ENCODE measurements around the gene BRF1.

Gene BRF1

GRCh38 chr14:105223770-105224544 is 76.8 kb downstream of the BRF1 start:
- no peak for DNase-seq

DNA sequence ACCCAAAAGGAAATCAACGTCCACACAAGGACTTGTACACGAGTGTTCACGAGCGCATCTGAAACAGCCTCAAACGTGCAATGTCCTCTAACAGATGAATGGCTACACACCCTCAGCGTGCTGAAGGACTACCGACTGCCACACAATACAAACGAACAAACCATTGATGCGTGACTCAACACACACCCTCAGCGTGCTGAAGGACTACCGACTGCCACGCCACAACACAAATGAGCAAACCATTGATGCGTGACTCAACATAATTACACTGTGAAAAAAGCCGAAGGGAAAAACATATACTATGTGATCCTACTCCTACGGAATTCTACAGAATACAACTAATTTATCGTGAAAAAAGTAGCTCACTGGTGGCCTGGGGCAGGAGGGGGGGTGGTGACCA is 77.5 kb downstream of the BRF1 start:
- no peak for DNase-seq

DNA sequence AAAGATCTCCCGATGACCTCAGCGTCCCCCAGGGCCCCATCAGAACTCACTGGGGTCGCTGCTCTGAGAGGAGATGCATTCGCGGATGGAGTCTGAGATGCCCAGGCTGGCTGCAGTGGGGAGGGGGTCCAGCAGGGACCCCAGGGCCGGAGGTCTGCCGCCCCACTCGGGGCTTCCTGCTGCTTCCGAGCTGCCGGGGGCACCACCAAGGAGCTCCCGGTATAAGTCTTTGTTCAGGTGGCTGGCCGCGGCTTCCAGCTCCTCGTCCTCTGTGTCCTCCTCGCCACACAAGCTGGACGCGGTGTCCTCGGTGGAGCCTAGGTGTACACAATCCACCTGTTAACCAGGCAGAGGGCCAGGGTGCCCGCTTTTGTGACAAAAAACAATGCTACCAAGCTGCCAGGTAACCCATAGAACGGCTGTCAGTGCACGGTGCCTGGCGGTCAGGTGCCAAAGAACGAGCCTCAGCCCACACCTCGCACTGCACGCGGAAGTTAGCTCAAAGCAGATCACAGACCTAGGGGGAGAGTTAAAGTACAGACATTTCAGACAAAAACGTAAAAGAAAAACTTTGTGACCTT is 79.1 kb downstream of the BRF1 start:
- no peak for DNase-seq

DNA sequence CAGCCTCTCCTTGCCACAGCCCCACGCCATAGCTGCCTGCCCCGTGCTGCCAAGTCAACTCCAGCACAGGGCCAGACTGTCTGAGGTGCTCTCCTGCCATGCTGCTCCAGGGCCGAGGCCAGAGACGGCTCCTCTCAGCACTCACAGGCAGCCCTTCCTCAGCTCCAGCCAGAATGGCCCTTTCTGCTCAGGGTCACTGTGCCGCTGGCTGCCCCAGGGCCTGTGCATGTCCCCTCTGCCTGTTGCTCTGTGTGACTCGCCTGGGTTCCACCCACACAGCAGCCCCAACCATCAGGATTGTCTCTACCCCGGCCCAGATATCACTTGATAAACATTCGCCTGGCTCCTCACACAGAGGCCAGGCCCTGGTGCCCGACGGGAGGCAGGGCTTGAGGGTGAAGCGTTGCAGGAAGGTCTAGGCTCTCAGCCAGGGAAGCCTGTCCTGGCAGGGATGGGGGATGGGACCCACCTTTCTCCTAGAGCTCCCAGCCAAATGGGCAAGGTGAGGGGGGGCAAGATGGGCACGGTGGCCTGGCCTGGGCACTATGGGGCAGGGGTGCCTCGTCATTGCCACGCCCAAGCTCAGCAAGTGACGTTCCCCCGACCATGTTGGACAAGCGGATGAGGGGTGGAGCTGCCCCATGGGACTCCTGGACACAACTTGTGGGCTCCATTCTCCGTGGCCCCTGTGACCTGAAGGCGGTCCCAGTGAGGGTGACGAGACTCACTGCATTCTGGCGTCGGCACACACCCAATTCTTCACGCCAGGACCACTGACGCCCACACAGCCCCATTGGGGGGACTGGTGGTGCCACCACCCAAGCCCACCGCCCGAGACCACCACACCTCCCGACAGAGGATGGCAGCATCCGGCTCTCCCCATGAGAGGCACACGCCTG is 79.9 kb downstream of the BRF1 start:
- DNase-seq: no peak

DNA sequence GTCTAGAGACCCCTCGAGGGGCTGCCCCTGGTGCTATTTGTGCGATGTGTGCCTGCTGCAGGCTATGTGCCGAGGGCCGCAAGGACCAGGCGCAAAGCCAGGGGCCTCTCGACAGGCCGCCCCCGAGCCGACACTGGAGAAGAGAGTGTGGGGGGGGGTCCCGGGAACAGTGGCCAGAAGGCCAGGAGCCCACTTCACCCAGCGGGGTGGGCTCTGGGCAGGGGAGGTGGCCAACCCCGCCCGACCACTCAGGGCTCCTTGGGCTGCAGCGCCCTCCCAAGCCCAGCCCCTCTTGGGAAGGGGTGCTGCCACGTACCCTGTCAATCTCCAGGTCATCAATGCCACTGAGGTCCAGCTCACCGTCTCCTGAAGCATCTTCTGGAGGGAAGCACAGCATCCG is 81.0 kb downstream of the BRF1 start:
- DNase-seq: no peak

GRCh38 chr14:105219043-105219612 is 81.7 kb downstream of the BRF1 start:
- no peak for DNase-seq

GRCh38 chr14:105218611-105219010 is 82.2 kb downstream of the BRF1 start:
- no peak for DNase-seq

- no peak for DNase-seq
These were observed 83.0 kb downstream of the BRF1 start for GRCh38 chr14:105217774-105218173.

GRCh38 chr14:105216490-105217247 is 84.1 kb downstream of the BRF1 start:
- no peak for DNase-seq

GRCh38 chr14:105215602-105216001 is 85.2 kb downstream of the BRF1 start:
- DNase-seq: no peak

- no peak for DNase-seq
These were observed 86.4 kb downstream of the BRF1 start for GRCh38 chr14:105214324-105214915.

DNA sequence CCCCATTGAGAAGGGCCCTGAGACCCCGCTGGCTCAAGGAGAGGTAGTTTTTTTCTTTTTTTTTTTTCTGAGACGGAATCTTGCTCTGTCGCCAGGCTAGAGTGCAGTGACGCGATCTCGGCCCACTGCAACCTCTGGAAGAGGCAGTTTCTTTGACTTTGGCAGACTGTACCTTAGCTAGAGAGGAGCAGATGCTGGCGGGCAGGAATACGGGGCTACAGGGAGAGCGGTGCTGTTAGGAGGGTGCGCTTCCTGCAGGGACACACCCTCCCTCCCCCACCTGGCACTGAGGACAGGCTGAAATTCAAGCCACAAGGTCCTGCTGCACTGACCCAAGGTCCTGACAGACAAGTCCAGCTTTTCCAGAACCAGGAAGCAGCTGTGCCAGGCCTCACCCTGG is 87.4 kb downstream of the BRF1 start:
- no peak for DNase-seq

- no peak for DNase-seq
These were observed 88.1 kb downstream of the BRF1 start for GRCh38 chr14:105212541-105213300.

DNA sequence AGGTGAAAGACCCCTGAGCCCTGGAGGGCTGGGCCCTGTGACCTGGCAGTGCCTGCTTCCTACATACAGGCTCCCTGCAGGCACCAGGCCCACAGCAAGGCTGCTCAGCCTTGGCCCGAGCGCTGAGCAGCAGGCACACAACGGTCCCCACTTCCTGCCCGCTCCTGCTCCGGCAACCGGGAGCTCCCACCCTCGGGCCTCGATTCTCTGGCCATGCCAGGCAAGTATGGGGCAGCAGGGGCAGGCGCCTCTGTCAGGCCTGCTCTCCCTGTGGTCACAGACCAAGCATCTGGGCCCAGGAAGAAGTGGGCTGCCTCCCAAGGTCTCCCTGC is 89.1 kb downstream of the BRF1 start:
- DNase-seq: no peak

GRCh38 chr14:105211086-105211757 is 89.6 kb downstream of the BRF1 start:
- DNase-seq: no peak

GRCh38 chr14:105210266-105211025 is 90.4 kb downstream of the BRF1 start:
- DNase-seq: no peak

DNA sequence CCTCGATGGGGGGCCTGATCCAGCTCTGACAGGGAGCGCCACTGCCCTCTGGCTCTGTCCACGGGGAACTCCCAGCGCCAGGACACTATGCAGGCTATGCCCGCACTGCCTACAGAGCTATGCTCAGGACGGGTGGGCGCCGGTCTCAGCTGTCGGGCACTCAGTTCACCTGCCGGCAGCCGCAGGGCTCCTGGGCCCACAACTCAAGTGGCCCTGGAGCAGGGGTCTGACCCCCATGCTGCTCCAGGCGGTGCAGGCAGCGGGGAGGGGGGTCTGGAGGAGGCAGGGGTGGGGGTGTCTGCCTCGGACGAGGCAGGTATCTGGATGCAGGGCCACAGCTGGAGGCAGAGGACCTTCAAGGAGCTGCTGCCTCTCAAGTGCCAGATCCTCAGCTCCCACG is 91.2 kb downstream of the BRF1 start:
- DNase-seq: no peak

DNA sequence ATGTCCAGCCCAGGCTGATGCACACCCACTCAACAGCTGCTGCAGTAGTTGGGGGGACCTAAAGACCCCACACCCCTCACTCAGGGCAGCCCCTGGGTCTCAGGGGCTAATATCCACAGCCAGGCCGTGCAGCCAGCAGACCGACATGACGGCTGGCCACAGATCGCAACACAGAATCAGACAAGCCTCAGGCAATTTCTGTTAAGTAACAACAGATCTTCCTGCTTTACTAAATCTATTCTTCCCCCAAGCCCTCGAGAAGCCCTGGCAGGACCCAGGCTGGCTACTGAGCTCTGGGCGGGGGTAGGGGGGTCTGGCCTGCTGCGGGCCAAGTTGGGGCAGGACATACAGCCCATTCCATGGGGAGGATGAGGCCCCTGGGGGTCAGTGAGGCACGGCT is 91.7 kb downstream of the BRF1 start:
- DNase-seq: no peak

- DNase-seq: no peak
These were observed 92.1 kb downstream of the BRF1 start for GRCh38 chr14:105208738-105209075.

DNA sequence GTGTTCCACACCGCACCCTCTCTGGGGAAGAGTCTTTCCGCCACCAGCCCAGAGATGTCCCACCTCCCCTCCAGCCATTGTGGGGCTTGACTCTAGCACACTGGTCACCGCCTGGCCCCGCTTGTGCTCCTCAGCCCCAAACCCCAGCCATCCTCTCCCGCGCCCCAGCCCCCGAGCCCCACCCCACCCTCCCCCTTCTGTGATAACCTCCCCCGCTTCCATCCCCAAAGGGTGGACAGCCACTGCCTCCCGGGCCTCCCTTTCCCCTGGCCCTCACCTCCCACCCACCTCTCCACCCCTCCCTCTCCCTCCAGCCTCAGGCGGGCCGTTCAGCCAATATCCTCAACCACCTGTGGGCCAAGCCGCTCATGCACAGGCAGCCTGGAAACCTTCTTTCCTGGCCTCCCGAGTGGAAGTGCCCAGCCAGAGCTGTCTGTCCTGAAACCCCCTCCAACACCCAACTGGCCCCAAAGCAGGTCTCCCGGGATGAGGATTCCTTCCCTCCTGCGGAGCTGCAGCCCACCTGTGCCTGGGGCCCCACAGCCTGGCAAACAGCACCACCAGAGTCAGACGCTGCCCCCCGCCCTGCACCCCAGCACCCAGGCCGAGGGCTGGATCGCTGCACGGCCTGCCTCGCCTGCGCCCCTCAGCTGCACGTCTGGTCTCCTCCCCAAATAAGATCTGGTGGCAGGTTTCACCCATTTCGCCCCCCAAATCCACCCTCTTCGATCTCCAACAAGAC is 92.6 kb downstream of the BRF1 start:
- no peak for DNase-seq

Measured in activated CD4-positive, alpha-beta T cell treated with anti-CD3 and anti-CD28 coated beads, Interleukin-2, Interleukin-6, amounts not matched to agents 100 ng/mL and 50 ng/mL, durations not matched to agents 16 hours and 8 hours (primary cell).